ENCODE measurements around the gene SPEM2. TPM values are rescaled to one million over a fixed set of nuclear protein-coding genes. Genes with fewer than 3 reads are reported as not detected.

The SPEM2 gene
- total RNA-seq, 4 donors from 2014 or later: not detected

GRCh38 chr17:7443499-7444485 is 18.4 kb downstream of the SPEM2 start:
- Histone ChIP-seq H3K27ac (no peak overlapping the region), H3K36me3 (no peaks in the 10 kb centered on the region), H3K4me1 (peaks cover 55% of the 10 kb centered on the region), H3K27me3 (peaks cover 32% of the 10 kb centered on the region), H3K9me3 (no peaks in the 10 kb centered on the region), H3K4me3 (no peak overlapping the region)
- no peak for DNase-seq (ENCODE audit: low spot score in 2 of 2)
- no peak for TF ChIP-seq POLR2A (IDR thresholded peaks at IDR 0.05)
- TF ChIP-seq POLR2AphosphoS5 (IDR thresholded peaks at IDR 0.05): no peak
- TF ChIP-seq CTCF (IDR thresholded peaks at IDR 0.05): no peak
- 79% methylated on average over 7 of the region's 7 CpGs for whole genome bisulfite sequencing

- H3K27ac ChIP-seq: no peak within 1 kb of the TSS
- H3K4me1 ChIP-seq: peaks cover 43% of the 10 kb centered on the region
- no peak for TF ChIP-seq POLR2A (IDR thresholded peaks at IDR 0.05)
- no peak for TF ChIP-seq CTCF (IDR thresholded peaks at IDR 0.05)
- TF ChIP-seq EP300 (IDR thresholded peaks at IDR 0.05): no peak
- TF ChIP-seq POLR2AphosphoS5 (IDR thresholded peaks at IDR 0.05): no peak
- H3K9me3 ChIP-seq: no peaks in the 10 kb centered on the region
- peaks cover 29% of the 10 kb centered on the region for H3K27me3 ChIP-seq
- DNase-seq (ENCODE audit: low spot score in 2 of 2): peak; percentile 84 to 86
- no peaks in the 10 kb centered on the region for H3K36me3 ChIP-seq
- peak within 1 kb of the TSS; percentile 44 for H3K4me3 ChIP-seq
- 10% methylated on average over 24 of the region's 51 CpGs for WGBS
These were observed 19.5 kb downstream of the SPEM2 start, which contains the start of gene CHRNB1 for GRCh38 chr17:7444682-7445618. Gene CHRNB1 (plus strand): TSS chr17:7445061. CDS start chr17:7445128, 67 bp downstream.

- 14% methylated on average over 16 of the region's 16 CpGs for WGBS
- TF ChIP-seq EP300 (IDR thresholded peaks at IDR 0.05): no peak
- TF ChIP-seq POLR2A (IDR thresholded peaks at IDR 0.05): no peak
- no peak for TF ChIP-seq POLR2AphosphoS5 (IDR thresholded peaks at IDR 0.05)
- no peak for TF ChIP-seq CTCF (IDR thresholded peaks at IDR 0.05)
- Histone ChIP-seq H3K4me3 (peak overlapping the region; percentile 44), H3K9me3 (no peaks in the 10 kb centered on the region), H3K36me3 (no peaks in the 10 kb centered on the region), H3K4me1 (peaks cover 37% of the 10 kb centered on the region), H3K27ac (no peak overlapping the region), H3K27me3 (peaks cover 23% of the 10 kb centered on the region)
- DNase-seq (ENCODE audit: low spot score in 2 of 2): no peak
These were observed 20.2 kb downstream of the SPEM2 start for GRCh38 chr17:7445619-7445968.

- TF ChIP-seq EP300 (IDR thresholded peaks at IDR 0.05) (no peak), POLR2A (IDR thresholded peaks at IDR 0.05) (no peak), CTCF (IDR thresholded peaks at IDR 0.05) (no peak), POLR2AphosphoS5 (IDR thresholded peaks at IDR 0.05) (no peak)
- Histone ChIP-seq H3K27me3 (peaks cover 22% of the 10 kb centered on the region), H3K4me3 (no peak overlapping the region), H3K9me3 (no peaks in the 10 kb centered on the region), H3K27ac (no peak overlapping the region), H3K36me3 (no peaks in the 10 kb centered on the region), H3K4me1 (peaks cover 32% of the 10 kb centered on the region)
- no peak for DNase-seq (ENCODE audit: low spot score in 2 of 2)
- WGBS: 84% methylated on average over 7 of the region's 7 CpGs
These were observed 23.0 kb downstream of the SPEM2 start for GRCh38 chr17:7448461-7448860.

Measured in suprapubic skin (tissue), 4 donors.